ENCODE results near the gene CSTB. TPM values are rescaled to one million over a fixed set of nuclear protein-coding genes. Genes with fewer than 3 reads are reported as not detected.

Gene CSTB
- total and polyA plus RNA-seq, 2 of the 8 experiments (the other 6 are each of a cell fraction or from before 2014, with no cell fraction given), result 53.8 to 64.1 TPM

GRCh38 chr21:43789276-43790009, 13.3 kb upstream of the CSTB start, which contains the start of gene RRP1 (continued):
- TF ChIP-seq E2F6 (IDR thresholded peaks at IDR 0.05) (peak; percentile 87), RAD21 (IDR thresholded peaks at IDR 0.05 in 1 of 2, conservative IDR thresholded peaks at IDR 0.05 in 1 of 2; ENCODE audit: low read depth in 2 of 2, low read length in 2 of 2) (peak; percentile 19 to 47; a peak in 2 of 4 replicates), JUND (IDR thresholded peaks at IDR 0.05; ENCODE audit: low read length) (peak; percentile 78; the same call in 1 of the 2 replicates), POLR2AphosphoS5 (IDR thresholded peaks at IDR 0.05; ENCODE audit: low read depth, low read length) (peak; percentile 91), KDM4A (IDR thresholded peaks at IDR 0.05; ENCODE audit: low read depth, low read length, severe bottlenecking) (peak; percentile 100), EGR1 (IDR thresholded peaks at IDR 0.05; ENCODE audit: borderline replicate concordance, low read depth, low read length) (peak; percentile 15; the same call in 1 of the 2 replicates), POLR2A (IDR thresholded peaks at IDR 0.05; ENCODE audit: control extremely low read depth in 1 of 2, low read depth in 2 of 2, low read length in 2 of 2) (peak; percentile 76 to 90), TCF12 (IDR thresholded peaks at IDR 0.05; ENCODE audit: low read depth, low read length) (peak; percentile 66; the same call in 1 of the 2 replicates), HDAC2 (IDR thresholded peaks at IDR 0.05; ENCODE audit: borderline replicate concordance in 1 of 2, low read depth in 2 of 2, low read length in 2 of 2) (no peak), HDAC6 (IDR thresholded peaks at IDR 0.05; ENCODE audit: low read depth, low read length) (no peak), SP1 (IDR thresholded peaks at IDR 0.05; ENCODE audit: low read depth, low read length) (peak; percentile 76; the same call in 1 of the 2 replicates), JUN (IDR thresholded peaks at IDR 0.05; ENCODE audit: low read depth, low read length) (no peak), NRF1 (IDR thresholded peaks at IDR 0.05; ENCODE audit: low read depth, low read length) (peak; percentile 95), MAX (IDR thresholded peaks at IDR 0.05) (peak; percentile 98), RBBP5 (IDR thresholded peaks at IDR 0.05; ENCODE audit: borderline replicate concordance, low read depth, low read length) (peak; percentile 76; the same call in 1 of the 2 replicates), KDM5A (IDR thresholded peaks at IDR 0.05; ENCODE audit: low read length) (peak; percentile 88), SAP30 (IDR thresholded peaks at IDR 0.05; ENCODE audit: insufficient read depth, insufficient replicate concordance, low read length) (peak; percentile 5), SIX5 (IDR thresholded peaks at IDR 0.05; ENCODE audit: low read depth, low read length) (no peak), SRF (IDR thresholded peaks at IDR 0.05; ENCODE audit: low read depth, low read length) (peak; percentile 94), SP2 (IDR thresholded peaks at IDR 0.05; ENCODE audit: low read length) (no peak), SP4 (IDR thresholded peaks at IDR 0.05; ENCODE audit: low read length) (peak; percentile 91), RFX5 (IDR thresholded peaks at IDR 0.05; ENCODE audit: borderline replicate concordance, low read depth, low read length) (no peak), TEAD4 (IDR thresholded peaks at IDR 0.05; ENCODE audit: low read depth, low read length) (peak; percentile 56; the same call in 1 of the 2 replicates), PHF8 (conservative IDR thresholded peaks at IDR 0.05; ENCODE audit: low read depth, low read length) (peak; percentile 90)
